Heart left ventricle (tissue), 13 donors: Measurements from ENCODE around the gene HCN3.

ENCODE experiments used
- CTCF ChIP-seq, 12 donors: fragments of 200-600 bp; sonication (generic) in 4 of 12; IDR thresholded peaks; one replicate each; pipeline versions ENCODE4 v1.5.0 to v1.8.0; 2018 to 2022; ENCODE audit warnings: antibody characterized with exemption in 12 of 12, mild to moderate bottlenecking in 5 of 12
- POLR2A ChIP-seq, 2 donors: fragments of 450-650 bp; IDR thresholded peaks; one replicate each; pipeline ENCODE4 v1.6.1; 2017; ENCODE audit warnings: antibody characterized with exemption in 2 of 2, mild to moderate bottlenecking in 2 of 2, moderate library complexity in 2 of 2
- donor health status: ischemic (EF 13 %, LVEDD 7.1; RV severe dilation, severe dysfunction).
- donor health status: DM: no; HTN: yes; CAD: no.
- donor health status: DM: no; HTN: no; CAD: no.
- donor health status: ischemic (EF 25% LVEDD 6.9; RV normal size, moderate dysfunction).
- donor health status: ischemic (EF 25% LVEDD 5.7; RV mildly dilated, moderate dysfunction).
- donor health status: ischemic (EF 35%, LVEDD 5.7; RV mildly dilated, moderate dysfunction).
- donor health status: nonischemic (EF 11% LVEDD 7.7; RV severe dilation, severe dysfunction).
- donor health status: DM: yes; HTN: yes; CAD: no.
- donor health status: PGD.
- donor health status: ischemic (EF 29% LVEDD 5.4; RV normal size, mild dysfunction).
- donor health status: nonischemic (EF 23%, LVEDD 6.1; RV moderate dilation, normal function).

- TF ChIP-seq CTCF (IDR thresholded peaks at IDR 0.05) (no peak), POLR2A (IDR thresholded peaks at IDR 0.05) (no peak)
These were observed 32.1 kb upstream of the HCN3 start for GRCh38 chr1:155245163-155245524.
